BLaER1 treated with 17β-estradiol and CSF1 and Interleukin-3, amounts not matched to agents 10 nM and 100 nM (cell line): Measurements from ENCODE around the gene BCR.
A peak's percentile ranks its signal among the peaks of the same experiment; 100 is the strongest.

Experiments
- H3K27ac ChIP-seq, 11 experiments: shearing (Covaris generic); formaldehyde crosslinking; 2 replicates each; pipeline ENCODE4 v1.8.1; 2022
- H3K27me3 ChIP-seq, 11 experiments: shearing (Covaris generic); formaldehyde crosslinking; 2 replicates each; pipeline ENCODE4 v1.8.1; 2022
- H3K36me3 ChIP-seq, 11 experiments: shearing (Covaris generic); formaldehyde crosslinking; 2 replicates each; pipeline ENCODE4 v1.8.1; 2022
- H3K4me1 ChIP-seq, 10 experiments: shearing (Covaris generic); formaldehyde crosslinking; 2 replicates each; pipeline ENCODE4 v1.8.1; 2022
- H3K4me2 ChIP-seq, 11 experiments: shearing (Covaris generic); formaldehyde crosslinking; 2 replicates each; pipeline ENCODE4 v1.8.1; 2022
- H3K4me3 ChIP-seq, 10 experiments: shearing (Covaris generic); formaldehyde crosslinking; 2 replicates each; pipeline ENCODE4 v1.8.1; 2022
- H3K9ac ChIP-seq, 11 experiments: shearing (Covaris generic); formaldehyde crosslinking; 2 replicates each; pipeline ENCODE4 v1.8.1; 2022
- H3K9me3 ChIP-seq, 11 experiments: shearing (Covaris generic); formaldehyde crosslinking; replicated peaks in 1 of 11; 2 replicates each; pipeline ENCODE4 v1.8.1; 2022
- H4K20me1 ChIP-seq, 11 experiments: shearing (Covaris generic); formaldehyde crosslinking; 2 replicates each; pipeline ENCODE4 v1.8.1; 2022
- Cebpa-rat ChIP-seq, 11 experiments: shearing (Covaris generic); IDR thresholded peaks; 2 replicates each; pipeline ENCODE4 v1.8.1; 2022

Gene BCR

GRCh38 chr22:23184100-23184763 lies 3.9 kb downstream of the BCR start:
- no peak for TF ChIP-seq Cebpa-rat (IDR thresholded peaks at IDR 0.05)
- no peaks in the 10 kb centered on the region for H3K9me3 ChIP-seq
- H3K9ac ChIP-seq = peak overlapping the region; percentile 2 to 88 (median 80); a peak in 20 of 22 replicates
- peak overlapping the region; percentile 66 to 92 (median 82); a peak in 19 of 20 replicates for H3K4me3 ChIP-seq
- peaks cover 0 to 48% (median 7%) of the 10 kb centered on the region in 11 experiments; a peak in 11 of 22 replicates for H3K36me3 ChIP-seq
- H3K4me2 ChIP-seq = peak overlapping the region; percentile 91 to 99 (median 97)
- peaks cover 15 to 94% (median 48%) of the 10 kb centered on the region in 11 experiments; a peak in 21 of 22 replicates for H4K20me1 ChIP-seq
- peak overlapping the region; percentile 74 to 83 (median 80); a peak in 19 of 22 replicates for H3K27ac ChIP-seq
- H3K4me1 ChIP-seq = peaks cover 66 to 91% (median 86%) of the 10 kb centered on the region in 10 experiments
- peaks cover 0 to 21% (median 0%) of the 10 kb centered on the region in 11 experiments; a peak in 8 of 22 replicates for H3K27me3 ChIP-seq

GRCh38 chr22:23184764-23185113 lies 4.4 kb downstream of the BCR start:
- H3K27me3 ChIP-seq = peaks cover 0 to 19% (median 0%) of the 10 kb centered on the region in 11 experiments; a peak in 8 of 22 replicates
- peak overlapping the region; percentile 62 to 88 (median 80); a peak in 21 of 22 replicates for H3K9ac ChIP-seq
- no peaks in the 10 kb centered on the region for H3K9me3 ChIP-seq
- peak overlapping the region; percentile 46 to 92 (median 82) for H3K4me3 ChIP-seq
- no peak for TF ChIP-seq Cebpa-rat (IDR thresholded peaks at IDR 0.05)
- peaks cover 65 to 91% (median 86%) of the 10 kb centered on the region in 10 experiments for H3K4me1 ChIP-seq
- H3K27ac ChIP-seq = peak overlapping the region; percentile 69 to 83 (median 80); a peak in 21 of 22 replicates
- peaks cover 0 to 53% (median 12%) of the 10 kb centered on the region in 11 experiments; a peak in 11 of 22 replicates for H3K36me3 ChIP-seq
- peaks cover 15 to 94% (median 44%) of the 10 kb centered on the region in 11 experiments; a peak in 21 of 22 replicates for H4K20me1 ChIP-seq
- peak overlapping the region; percentile 91 to 99 (median 97) for H3K4me2 ChIP-seq

- no peak for TF ChIP-seq Cebpa-rat (IDR thresholded peaks at IDR 0.05)
- peak overlapping the region in 10 of 11 experiments; percentile 91 to 99 (median 96); a peak in 20 of 22 replicates for H3K4me2 ChIP-seq
- H4K20me1 ChIP-seq = peaks cover 13 to 96% (median 45%) of the 10 kb centered on the region in 11 experiments; a peak in 21 of 22 replicates
- H3K9me3 ChIP-seq = no peaks in the 10 kb centered on the region
- H3K36me3 ChIP-seq = peaks cover 8 to 72% (median 25%) of the 10 kb centered on the region in 11 experiments; a peak in 18 of 22 replicates
- peak overlapping the region in 5 of 11 experiments; percentile 20 to 82 (median 48); a peak in 7 of 22 replicates for H3K9ac ChIP-seq
- H3K4me1 ChIP-seq = peaks cover 54 to 99% (median 95%) of the 10 kb centered on the region in 10 experiments
- peaks cover 0 to 1% (median 0%) of the 10 kb centered on the region in 11 experiments; a peak in 3 of 22 replicates for H3K27me3 ChIP-seq
- H3K4me3 ChIP-seq = no peak overlapping the region
- H3K27ac ChIP-seq = peak overlapping the region in 9 of 11 experiments; percentile 69 to 83 (median 80); a peak in 14 of 22 replicates
Observed at GRCh38 chr22:23187211-23187610, 6.9 kb downstream of the BCR start.

GRCh38 chr22:23187871-23188700 lies 7.8 kb downstream of the BCR start:
- Histone ChIP-seq H3K27me3 (no peaks in the 10 kb centered on the region), H3K27ac (peak overlapping the region in 7 of 11 experiments; percentile 24 to 80 (median 74); a peak in 14 of 22 replicates), H3K4me1 (peaks cover 52 to 100% (median 97%) of the 10 kb centered on the region in 10 experiments), H4K20me1 (peaks cover 15 to 96% (median 45%) of the 10 kb centered on the region in 11 experiments; a peak in 21 of 22 replicates), H3K4me3 (no peak overlapping the region), H3K9me3 (no peaks in the 10 kb centered on the region), H3K4me2 (peak overlapping the region in 10 of 11 experiments; percentile 0 to 99 (median 96); a peak in 18 of 22 replicates), H3K36me3 (peaks cover 8 to 79% (median 34%) of the 10 kb centered on the region in 11 experiments; a peak in 18 of 22 replicates), H3K9ac (peak overlapping the region in 5 of 11 experiments; percentile 20 to 51 (median 39); a peak in 8 of 22 replicates)
- no peak for TF ChIP-seq Cebpa-rat (IDR thresholded peaks at IDR 0.05)

GRCh38 chr22:23190526-23190925 lies 10.2 kb downstream of the BCR start:
- no peak for TF ChIP-seq Cebpa-rat (IDR thresholded peaks at IDR 0.05)
- no peaks in the 10 kb centered on the region for H3K27me3 ChIP-seq
- peaks cover 8 to 75% (median 35%) of the 10 kb centered on the region in 11 experiments; a peak in 18 of 22 replicates for H3K36me3 ChIP-seq
- peak overlapping the region in 9 of 11 experiments; percentile 53 to 98 (median 94); a peak in 16 of 22 replicates for H3K4me2 ChIP-seq
- peaks cover 43 to 100% (median 90%) of the 10 kb centered on the region in 10 experiments for H3K4me1 ChIP-seq
- H3K9ac ChIP-seq = peak overlapping the region in 3 of 11 experiments; percentile 22 to 26 (median 26); a peak in 4 of 22 replicates
- H3K4me3 ChIP-seq = no peak overlapping the region
- H3K9me3 ChIP-seq = no peaks in the 10 kb centered on the region
- H3K27ac ChIP-seq = peak overlapping the region in 8 of 11 experiments; percentile 25 to 80 (median 66); a peak in 16 of 22 replicates
- peaks cover 20 to 98% (median 50%) of the 10 kb centered on the region in 11 experiments; a peak in 20 of 22 replicates for H4K20me1 ChIP-seq

DNA sequence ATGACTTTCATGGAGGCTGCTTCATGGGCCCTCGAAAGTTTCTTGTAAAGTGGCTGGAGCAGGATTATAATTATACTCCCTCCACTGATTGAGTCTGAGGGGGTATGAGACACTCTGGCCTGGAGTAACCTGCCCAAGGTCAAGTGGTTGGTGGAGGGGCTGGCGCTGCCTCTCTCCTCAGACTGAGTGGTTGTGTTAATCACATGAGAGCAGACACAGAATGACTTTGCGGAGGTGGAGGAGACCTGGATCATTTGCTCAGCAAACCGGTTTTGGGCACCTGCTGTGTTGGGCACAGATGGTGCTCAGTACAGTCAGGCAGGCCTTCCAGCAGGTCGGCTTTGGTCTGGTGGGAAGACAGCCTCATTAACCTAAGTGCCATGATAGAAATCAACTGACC lies 11.8 kb downstream of the BCR start:
- no peaks in the 10 kb centered on the region for H3K27me3 ChIP-seq
- no peaks in the 10 kb centered on the region for H3K9me3 ChIP-seq
- H3K27ac ChIP-seq = peak overlapping the region in 8 of 11 experiments; percentile 25 to 80 (median 66); a peak in 14 of 22 replicates
- no peak overlapping the region for H3K4me3 ChIP-seq
- H3K4me2 ChIP-seq = peak overlapping the region in 9 of 11 experiments; percentile 53 to 98 (median 94); a peak in 17 of 22 replicates
- peaks cover 33 to 100% (median 58%) of the 10 kb centered on the region in 11 experiments; a peak in 21 of 22 replicates for H4K20me1 ChIP-seq
- H3K4me1 ChIP-seq = peaks cover 28 to 99% (median 85%) of the 10 kb centered on the region in 10 experiments
- peaks cover 8 to 80% (median 45%) of the 10 kb centered on the region in 11 experiments; a peak in 19 of 22 replicates for H3K36me3 ChIP-seq
- peak overlapping the region in 4 of 11 experiments; percentile 26 to 58 (median 35); a peak in 4 of 22 replicates for H3K9ac ChIP-seq
- TF ChIP-seq Cebpa-rat (IDR thresholded peaks at IDR 0.05) = no peak

DNA sequence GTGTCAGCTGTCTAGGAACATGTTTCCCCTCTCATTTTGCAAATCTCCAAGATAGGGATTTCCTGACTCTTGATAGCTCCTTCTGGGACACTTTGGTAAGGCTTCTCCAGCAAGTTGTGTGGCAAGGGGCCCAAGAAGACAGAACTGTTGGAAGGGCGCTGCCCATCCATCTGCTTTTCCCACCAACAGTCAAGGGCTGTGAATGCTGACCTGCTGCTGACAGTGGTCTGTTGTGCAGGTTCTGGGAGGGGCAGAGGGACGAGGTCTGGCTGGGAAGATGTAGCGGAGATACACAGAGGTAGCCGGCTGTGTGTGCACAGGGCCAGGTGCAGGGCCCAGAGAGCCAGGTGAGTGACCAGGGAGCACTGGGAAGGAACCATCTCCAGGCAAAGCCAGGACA lies 12.2 kb downstream of the BCR start:
- peaks cover 36 to 100% (median 61%) of the 10 kb centered on the region in 11 experiments; a peak in 21 of 22 replicates for H4K20me1 ChIP-seq
- peak overlapping the region in 4 of 11 experiments; percentile 13 to 44 (median 32); a peak in 3 of 22 replicates for H3K9ac ChIP-seq
- TF ChIP-seq Cebpa-rat (IDR thresholded peaks at IDR 0.05) = no peak
- peak overlapping the region in 8 of 11 experiments; percentile 25 to 80 (median 66); a peak in 12 of 22 replicates for H3K27ac ChIP-seq
- H3K4me1 ChIP-seq = peaks cover 23 to 98% (median 84%) of the 10 kb centered on the region in 10 experiments
- H3K27me3 ChIP-seq = no peaks in the 10 kb centered on the region
- no peaks in the 10 kb centered on the region for H3K9me3 ChIP-seq
- H3K4me3 ChIP-seq = no peak overlapping the region
- peaks cover 8 to 81% (median 49%) of the 10 kb centered on the region in 11 experiments; a peak in 20 of 22 replicates for H3K36me3 ChIP-seq
- H3K4me2 ChIP-seq = peak overlapping the region; percentile 14 to 98 (median 91); a peak in 18 of 22 replicates
